Measurements from ENCODE around the gene CCR1.
A peak's percentile ranks its signal among the peaks of the same experiment; 100 is the strongest.
"Not testable (repeated sequence)": the region's sequence is repeated elsewhere in the genome, so short reads cannot be mapped to it uniquely, and the experiment has no call there.

CCR1 gene

DNA sequence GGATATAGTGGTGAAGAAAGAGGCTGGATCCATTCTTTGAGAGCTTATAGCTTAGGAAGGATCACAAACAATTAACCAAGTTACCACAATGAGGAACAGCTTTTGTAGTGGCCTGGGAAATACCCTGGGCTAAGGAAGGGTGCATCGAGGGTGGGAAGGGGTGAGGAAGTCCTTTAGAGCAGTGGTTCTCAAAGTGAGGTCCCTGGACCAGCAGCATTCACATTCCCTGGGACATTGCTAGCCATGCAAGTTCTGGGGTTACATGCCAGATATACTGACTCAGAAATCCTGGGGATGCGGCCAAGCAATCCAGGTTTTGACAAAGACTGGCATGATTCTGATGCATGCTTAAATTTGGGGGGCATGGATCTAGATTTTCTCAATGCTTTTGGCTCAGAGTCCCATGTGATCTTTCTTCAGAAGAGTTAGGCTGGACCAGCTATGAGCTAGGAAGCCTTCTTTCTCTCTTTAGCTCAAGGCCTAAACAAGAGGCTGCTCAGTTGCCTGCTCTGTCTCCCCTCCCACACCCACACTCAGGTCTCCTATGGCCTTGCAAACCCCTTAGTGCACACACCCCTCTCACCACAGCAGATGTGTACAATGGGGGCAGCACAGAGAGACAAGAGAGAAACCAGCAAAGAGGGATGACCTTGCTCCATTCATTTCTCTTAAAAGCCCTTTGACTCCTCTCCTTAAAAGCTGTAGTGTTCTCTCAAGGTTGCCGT, 1.8 kb upstream of the CCR1 start:
- no peak for DNase-seq

DNA sequence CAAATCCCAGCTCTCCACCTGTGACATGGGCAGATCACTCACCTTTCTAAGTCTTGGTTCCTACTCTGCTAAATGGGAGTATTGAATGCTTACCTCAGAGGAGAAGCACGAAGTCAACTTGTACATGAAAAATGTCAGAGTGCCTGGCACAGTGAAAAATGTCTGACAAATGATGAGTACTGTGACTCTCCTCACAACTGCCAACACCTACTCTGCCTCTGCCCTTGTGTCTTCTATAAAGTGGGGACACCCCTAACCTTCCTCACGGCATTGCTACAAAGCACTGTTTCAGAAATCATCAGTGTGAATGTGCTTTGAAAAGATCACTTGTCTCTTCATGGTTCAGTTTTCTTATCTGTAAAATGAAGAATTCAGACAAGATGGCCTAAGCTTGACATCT, 940 bp upstream of the CCR1 start:
- no peak for DNase-seq

DNA sequence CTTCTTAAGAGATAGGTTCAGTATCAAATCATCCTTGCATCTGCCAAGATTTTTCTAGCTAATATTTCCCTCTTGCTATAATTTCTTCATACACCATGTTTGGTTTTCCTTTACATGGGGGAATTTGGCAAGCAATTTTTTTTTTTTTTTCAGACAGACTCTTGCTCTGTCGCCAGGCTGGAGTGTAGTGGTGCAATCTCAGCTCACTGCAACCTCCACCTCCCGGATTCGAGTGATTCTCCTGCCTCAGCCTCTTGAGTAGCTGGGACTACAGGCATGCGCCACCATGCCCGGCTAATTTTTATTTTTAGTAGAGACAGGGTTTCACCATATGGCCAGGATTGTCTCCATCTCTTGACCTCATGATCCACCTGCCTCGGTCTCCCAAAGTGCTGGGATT, 599 bp downstream of the CCR1 start:
- DNase-seq, result not testable (repeated sequence)

DNA sequence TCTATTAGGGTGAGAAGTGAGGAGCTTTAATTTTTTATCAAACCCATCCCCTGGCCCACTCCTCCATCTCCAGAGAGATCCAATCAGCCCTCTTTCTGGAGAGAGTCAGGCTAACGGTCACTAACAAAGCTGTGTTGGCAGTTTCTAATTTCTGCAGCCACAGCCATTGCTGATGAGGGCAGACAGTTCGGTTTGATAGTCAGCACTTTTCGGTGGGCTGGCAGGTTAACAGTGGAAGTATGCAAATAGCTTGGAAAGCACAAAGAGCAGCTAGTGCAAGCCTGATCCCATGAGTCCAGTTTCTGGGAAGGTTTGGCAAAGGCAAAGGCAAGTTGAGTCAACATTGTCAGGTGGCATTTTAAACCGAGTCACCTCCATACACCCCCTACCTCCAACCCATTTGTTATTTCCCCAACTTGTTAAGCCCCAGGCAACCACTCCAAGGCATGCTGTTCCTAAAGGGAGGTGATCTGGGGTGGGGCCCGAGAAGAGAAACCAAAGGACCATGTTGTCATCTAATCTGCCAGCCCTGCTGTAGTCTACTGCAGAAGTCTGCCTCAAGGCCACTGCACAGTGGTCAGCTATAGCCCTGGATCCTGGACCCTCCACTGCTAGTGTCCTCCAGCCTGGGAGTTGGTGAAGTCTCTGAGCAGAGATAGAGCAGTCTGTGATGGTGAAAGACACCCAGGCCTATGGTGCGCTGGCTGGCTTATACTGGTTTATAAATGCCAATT, 1.7 kb downstream of the CCR1 start:
- no peak for DNase-seq

DNA sequence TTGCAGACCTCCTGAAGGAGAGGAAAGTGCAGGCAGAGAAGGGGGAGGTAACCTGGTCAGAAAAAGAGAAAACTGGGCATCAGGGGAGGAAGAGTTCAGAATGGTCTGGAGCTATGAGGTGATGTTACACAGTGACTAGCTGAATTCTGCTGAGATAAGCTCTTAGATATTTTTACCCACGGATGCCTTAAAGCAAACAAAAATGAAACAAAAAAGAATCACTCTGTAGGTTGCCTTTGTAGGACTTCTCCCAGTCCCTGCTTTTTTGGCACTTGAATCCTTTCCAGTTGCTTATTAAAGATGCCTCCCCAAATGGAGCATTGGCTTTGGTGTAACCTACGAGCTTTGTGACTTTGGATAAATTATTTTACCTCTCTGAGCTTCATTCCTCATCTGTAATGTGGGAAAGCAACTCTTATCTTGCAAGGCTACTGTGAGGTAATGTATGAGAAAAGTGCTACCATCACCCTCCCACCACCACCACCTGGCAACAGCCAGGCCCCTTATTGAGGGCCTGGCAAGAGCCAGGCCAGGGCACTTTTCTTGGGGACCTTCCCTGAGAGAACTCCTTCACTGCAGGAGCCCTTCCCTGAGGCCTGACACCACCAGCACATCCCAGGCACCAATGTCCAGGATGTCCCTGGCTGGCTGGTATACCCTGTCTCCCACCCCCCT, 2.7 kb downstream of the CCR1 start:
- DNase-seq, result no peak

DNA sequence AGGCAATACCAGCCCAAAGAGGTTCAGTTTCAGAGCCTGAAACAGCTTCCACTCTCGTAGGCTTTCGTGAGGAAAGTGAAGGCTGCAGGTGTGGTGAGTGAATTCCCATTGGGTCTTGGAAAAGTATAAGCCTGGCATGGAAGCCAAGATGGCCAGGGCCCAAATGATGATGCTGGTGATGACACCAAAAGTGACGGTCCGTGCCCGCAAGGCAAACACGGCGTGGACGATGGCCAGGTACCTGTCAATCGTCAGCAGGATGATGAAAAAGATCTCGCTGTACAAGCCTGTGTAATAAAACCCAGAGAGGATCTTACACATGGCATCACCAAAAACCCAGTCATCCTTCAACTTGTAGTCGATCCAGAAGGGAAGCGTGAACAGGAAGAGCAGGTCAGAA, 4.4 kb downstream of the CCR1 start:
- no peak for DNase-seq

DNA sequence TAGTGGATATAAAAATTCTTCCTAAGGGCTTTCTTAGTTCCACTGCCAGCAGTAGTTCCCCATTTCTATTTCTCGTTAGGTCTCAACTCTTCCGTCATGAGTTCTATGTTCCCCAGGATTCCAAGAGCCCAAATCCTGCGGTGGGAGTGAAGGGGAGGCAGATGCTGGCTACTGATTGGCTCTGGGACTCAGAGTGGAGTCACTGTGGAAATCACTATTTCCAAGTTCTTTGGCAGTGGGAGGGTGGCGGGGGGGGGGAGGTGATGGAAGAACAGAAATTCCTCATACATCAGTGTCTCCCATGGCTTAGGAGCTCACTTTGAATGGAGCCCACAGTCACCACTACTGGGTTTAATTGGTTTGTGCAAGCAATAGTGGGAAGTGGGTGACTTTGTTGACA, 5.6 kb downstream of the CCR1 start:
- DNase-seq, result no peak

DNA sequence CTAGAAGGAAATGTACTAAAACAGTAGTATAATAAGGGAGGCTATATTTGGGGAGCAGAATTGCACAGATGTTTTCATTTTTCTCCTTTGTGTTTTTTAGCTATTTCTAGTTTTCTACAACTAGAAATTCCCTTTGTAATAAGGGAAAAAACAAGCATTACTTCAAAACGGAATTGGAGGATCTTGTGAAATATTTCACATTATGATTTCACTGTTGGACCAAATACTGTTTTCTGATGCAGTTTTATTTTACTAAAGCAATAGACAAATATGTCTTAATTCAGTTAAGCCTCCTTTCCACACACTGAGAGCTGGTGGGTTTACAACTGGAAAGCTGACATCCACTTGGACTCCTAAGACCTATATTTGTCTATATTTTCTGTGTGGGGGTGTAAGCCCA, 7.3 kb downstream of the CCR1 start:
- no peak for DNase-seq

DNA sequence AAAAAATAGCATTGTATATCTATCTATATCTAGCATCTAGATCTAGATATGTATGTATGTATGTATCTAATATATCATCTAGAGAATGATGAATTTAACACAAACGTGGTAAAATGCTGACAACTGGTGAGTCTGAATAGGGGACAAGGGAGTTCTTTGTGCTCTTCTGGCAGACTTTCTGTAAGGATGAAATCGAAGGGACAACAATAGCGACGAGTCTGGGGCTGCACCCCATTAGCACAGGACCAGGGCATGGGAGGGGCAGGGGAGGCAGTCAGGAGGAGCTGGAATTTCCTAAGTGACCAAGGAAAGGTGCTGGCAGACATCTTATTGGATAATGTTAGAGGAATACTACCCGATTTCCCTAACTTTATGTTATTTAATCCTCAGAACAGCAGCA, 7.9 kb downstream of the CCR1 start:
- no peak for DNase-seq

DNA sequence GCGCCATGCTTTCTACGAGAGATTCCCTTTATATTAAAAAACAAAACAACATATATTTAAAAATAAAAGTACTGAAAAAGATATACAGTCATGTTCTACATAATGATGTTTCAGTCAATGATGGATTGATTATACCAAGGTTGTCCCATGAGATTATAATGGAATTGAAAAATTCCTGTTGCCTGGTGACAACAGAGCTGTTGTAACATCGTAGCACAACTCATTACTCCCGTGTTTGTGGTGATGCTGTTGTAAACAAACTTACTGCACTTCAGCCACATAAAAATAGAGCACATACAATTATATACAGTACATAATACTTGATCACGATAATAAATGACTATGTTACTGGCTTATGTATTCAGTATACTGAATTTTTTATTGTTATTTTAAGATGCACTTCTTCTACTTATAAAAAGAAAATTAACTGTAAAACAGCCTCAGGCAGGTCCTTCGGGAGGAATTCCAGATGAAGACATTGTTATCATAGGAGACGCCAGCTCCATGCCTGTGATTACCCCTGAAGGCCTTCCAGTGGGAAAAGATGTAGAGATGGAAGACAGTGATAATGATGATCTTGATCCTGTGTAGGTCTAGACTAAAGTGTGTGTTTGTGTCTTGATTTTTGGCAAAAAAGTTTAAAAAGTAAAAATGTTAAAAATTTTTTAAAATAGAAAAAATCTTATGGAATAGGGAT, 11.7 kb downstream of the CCR1 start:
- no peak for DNase-seq

DNA sequence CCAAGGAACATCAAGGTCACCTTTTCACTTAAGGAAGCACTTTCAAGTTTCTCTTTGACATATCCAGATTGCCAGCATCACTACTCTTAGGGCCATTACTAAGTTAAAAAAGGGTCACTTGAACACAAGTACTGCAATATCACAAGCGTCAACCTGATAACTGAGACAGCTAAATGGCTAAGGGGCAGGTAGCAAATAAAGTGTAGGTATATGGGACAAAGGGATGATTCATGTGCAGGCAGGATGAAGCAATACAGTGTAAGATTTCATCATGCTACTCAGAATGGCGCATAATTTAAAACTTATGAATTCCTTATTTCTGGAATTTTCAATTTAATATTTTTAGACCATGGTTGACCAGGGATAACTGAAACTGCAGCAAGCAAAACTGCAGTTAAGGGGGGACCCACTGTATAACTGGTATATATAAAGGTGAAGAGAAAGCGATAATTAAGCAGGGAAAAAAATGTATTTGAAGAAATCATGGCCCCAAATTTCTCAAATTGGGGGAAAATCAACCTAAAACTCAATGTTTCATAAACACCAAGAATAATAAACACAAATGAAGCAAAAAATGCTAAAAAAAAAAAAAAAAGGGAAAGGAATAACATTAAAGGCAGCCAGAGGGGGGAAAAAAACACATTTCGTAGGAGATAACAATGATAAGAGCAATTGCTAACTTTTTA, 13.1 kb downstream of the CCR1 start:
- no peak for DNase-seq

DNA sequence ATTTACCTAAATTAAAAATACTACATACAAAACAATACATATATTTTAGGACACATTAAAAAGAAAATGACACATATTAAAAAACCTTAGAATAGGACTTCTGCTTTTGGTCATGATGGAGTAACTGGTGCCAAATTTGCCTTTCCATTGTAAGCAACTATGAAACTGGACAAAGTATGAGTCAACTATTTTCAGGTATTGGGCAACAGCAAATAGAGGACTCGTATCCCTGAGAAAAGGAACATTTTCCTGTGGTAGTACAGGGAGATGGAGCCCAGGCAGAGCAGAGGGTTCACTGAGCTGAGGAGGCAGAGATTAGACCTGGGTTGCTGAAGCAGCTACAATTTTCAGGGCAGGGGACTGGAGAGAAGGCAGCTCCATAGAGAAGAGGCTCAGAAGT, 14.7 kb downstream of the CCR1 start:
- no peak for DNase-seq

DNA sequence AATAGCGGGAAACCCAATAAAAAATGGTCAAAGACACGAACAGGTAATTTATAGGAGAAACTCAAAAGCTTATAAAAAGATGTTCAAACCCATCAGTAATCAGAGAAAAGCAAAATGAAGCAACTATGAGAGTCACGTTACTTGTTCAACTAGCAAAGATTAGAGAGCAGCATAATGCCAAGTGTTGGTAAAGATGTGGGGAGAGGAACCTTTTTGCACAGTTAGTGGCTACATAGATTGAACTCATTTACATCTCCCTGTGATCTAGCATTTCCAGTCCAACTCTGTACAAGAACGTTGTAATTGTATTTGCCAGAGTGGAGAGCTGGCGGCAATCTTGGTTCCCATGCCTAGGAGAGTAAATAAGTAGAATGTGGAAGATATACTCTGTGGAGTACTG, 15.2 kb downstream of the CCR1 start:
- no peak for DNase-seq

DNA sequence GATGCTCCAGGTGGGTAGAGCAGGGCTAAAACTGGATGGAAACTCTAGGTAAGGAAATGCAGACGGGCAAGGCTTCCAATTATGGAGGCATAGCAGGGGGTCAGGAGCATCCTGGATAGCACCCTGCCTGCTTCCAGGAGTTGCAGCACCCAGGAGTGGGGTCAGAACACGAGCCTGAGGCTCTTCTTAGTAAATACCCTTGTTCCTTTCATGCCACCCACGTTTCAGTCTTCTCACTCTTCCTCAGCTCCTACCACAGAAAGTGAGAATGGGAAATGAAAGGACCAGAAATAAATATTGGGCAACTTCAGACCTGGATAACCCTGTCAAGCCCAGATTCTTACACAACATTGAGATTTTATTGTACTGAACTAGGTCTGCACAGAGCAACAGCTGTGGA, 16.4 kb downstream of the CCR1 start:
- DNase-seq, result no peak

DNA sequence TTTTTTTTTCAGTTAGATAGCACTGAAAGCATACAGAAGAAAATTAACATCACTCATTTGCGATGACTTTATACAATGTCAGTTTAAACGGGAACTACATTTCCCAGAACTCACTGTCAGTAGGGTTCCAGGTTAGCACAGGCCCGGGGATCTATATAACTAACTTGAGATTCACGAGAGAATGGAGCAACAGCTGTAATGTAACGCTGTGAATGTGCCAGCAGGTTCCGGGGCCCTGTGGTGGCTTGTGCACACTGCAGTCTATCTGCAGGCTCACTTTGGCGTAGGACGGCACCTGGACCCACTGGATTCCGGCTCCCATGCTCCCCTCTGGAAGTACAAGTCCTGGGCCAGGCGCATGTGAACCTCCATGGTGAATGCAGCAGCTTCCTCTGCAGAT, 19.4 kb downstream of the CCR1 start:
- no peak for DNase-seq

DNA sequence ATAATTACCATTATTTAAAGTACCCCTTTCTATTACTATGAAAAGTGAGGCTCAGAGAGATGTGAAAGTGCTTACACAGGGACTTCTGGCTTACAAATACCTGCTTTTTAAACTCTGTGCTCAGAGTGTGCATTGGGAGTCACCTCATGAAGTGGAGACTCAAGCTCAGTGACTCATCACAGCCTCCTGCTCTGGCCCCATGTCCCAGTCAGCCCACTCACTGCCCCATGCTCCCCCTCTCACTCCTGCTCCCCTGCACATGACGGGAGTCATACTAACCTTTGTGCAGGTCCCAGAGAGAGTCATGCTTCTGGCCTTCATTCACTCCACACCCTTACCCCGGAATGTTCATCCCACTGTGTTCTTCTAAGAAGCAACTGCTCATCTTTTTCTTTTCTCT, 20.2 kb downstream of the CCR1 start:
- no peak for DNase-seq

DNA sequence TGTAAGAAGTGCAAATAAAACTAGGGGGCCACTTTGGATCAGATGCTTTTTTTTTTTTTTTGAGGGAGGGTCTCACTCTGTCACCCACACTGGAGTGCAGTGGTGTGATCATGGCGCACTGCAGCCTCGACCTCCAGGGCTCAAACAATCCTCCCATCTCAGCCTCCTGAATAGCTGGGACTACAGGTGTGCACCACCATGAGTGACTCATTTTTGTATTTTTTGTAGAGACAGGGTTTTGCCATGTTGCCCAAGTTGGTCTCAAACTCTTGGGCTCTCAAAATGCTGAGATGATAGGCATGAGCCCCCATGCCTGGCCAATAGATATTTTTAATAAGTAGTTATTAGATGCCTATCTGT, 20.8 kb downstream of the CCR1 start:
- DNase-seq, result no peak

DNA sequence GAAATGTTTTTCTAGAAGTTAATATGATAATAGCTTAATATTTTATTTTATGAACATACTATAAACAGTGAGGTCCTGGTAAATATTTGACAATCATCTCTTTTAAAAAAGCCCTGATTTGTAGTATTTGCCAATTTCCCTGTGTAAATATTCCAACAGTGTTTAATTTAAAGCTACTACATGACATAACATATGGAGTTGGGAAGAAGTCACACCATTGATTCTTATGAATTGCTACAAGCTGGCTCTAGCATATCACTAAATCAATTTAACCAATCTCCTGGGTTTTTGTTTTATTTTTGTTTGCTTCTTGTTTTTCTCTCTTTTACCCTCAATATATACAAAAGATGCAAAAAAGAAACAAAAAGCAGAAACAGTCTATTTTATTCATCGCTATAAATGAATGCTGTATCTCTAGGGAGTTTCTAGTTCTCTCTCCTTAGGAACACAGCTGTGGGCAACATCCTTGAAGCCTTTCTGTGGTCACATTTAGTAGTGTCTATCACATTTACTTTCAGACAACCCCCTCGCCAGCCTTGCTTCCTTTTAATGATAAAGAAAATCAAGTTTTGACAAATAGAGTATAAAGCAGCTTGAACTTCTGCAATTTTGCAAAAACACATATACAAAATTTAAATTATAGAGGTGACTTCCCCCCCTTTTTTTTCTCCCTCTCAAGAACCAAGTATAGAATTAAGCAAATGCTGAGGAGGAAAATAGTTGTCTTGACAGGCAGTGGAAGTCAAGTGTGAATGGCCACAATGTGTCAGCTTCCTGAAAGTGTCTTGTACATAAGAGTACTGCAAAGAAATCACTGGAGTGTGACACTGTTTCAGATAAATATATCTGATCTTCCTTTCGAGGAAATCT, 21.4 kb downstream of the CCR1 start:
- peak in 1 of 5 experiments; percentile 14 for DNase-seq

DNA sequence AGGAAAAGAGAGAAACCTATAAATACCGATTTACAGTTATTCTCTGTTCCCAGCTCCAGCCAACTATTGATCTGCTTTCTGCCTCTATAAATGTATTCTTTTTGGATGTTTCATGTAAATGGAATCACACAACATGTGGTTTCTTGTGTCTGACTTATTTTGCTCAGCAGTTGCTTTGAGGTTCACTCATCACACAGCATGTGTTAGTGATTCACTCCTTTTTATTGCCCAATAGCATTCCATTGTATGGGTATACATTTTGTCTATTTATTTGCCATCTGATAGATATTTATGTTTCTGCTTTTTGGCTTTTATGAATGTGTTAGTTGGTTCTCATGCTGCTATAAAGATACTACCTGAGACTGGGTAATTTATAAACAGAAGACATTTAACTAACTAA, 23.6 kb downstream of the CCR1 start:
- no peak for DNase-seq

DNA sequence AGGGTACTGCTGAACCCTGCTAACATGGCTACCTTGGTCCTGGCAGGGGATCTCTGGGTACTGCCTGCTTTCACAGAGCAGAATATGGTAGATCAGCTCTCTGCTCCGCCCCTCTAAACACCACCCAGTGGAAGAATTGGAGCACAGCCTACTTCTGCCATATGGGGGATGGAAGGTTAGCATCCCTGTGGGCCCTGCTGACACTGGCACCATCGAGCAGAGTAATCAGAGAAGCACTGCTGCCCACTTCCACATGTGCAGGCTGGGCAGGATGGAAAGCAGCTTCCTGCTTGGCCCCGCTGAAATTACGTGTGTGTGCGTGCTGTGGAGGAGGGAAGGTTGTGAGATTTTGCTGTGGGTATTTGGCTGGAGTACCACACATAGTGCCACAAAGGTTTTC, 24.8 kb downstream of the CCR1 start:
- DNase-seq, result no peak

DNA sequence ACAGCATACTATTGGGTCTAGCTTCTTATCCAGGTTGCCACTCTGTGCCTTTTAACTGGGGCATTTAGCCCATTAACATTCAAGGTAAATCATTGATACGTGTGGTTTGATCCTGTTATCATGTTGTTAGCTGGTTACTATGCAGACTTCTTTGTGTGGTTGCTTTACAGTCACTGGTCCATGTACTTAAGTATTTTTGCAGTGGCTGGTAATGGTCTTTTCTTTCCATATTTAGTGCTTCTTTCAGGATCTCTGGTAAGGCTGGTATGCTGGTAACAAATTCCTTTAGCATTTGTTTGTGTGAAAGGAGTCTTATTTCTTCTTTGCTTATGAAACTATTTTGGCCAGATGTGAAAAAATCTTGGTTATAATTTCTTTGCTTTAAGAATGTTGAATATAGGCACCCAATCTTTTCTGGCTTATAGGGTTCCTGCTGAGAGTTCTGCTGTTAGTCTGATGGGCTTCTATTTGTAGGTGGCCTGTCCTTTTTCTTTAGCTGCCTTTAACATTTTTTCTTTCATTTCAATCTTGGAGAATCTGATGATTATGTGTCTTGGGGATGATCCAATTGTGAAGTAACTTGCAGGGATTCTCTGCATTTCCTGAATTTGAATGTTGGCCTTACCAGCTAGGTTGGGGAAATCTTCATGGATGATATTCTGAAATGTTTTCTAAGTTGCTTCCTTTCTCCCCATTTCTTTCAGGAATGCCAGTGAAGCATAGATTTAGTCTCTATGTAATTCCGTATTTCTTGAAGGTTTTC, 39.3 kb downstream of the CCR1 start:
- DNase-seq, result no peak
